OCI-LY1 (cell line): ENCODE data around the gene METTL1.

ENCODE experiments used
- H2AFZ ChIP-seq: fragments of 200-600 bp; sonication (generic), shearing (Covaris generic); 2 replicates; pipeline ENCODE4 v1.6.0; 2014; ENCODE audit warnings: antibody characterized with exemption, mild to moderate bottlenecking, low read length
- H3F3A ChIP-seq: fragments of 200-600 bp; sonication (generic), shearing (Covaris generic); 2 replicates; pipeline ENCODE4 v1.6.0; 2014; ENCODE audit warnings: mild to moderate bottlenecking, antibody characterized with exemption, low read length, moderate library complexity; ENCODE audit not compliant: insufficient read depth
- H3K27ac ChIP-seq: fragments of 200-600 bp; sonication (generic); 2 replicates; pipeline ENCODE4 v1.5.1; 2014; ENCODE audit warnings: low read length, mixed run types, mild to moderate bottlenecking, low read depth; ENCODE audit not compliant: poor library complexity, severe bottlenecking
- H3K27me3 ChIP-seq: fragments of 200-600 bp; sonication (generic); 2 replicates; pipeline ENCODE4 v1.6.0; 2014; ENCODE audit warnings: antibody characterized with exemption, mild to moderate bottlenecking, low read length, moderate library complexity; ENCODE audit not compliant: insufficient read depth
- H3K36me3 ChIP-seq: fragments of 200-600 bp; sonication (generic); 2 replicates; pipeline ENCODE4 v1.6.1; 2014; ENCODE audit warnings: mild to moderate bottlenecking, antibody characterized with exemption, low read length, moderate library complexity, mixed read lengths; ENCODE audit not compliant: insufficient read depth
- H3K4me1 ChIP-seq: fragments of 200-600 bp; sonication (generic); 2 replicates; pipeline ENCODE4 v1.5.1; 2014; ENCODE audit warnings: mild to moderate bottlenecking, low read length, moderate library complexity; ENCODE audit not compliant: insufficient read depth, severe bottlenecking
- H3K4me2 ChIP-seq: fragments of 200-600 bp; sonication (generic), shearing (Covaris generic); 2 replicates; pipeline ENCODE4 v1.6.1; 2014; ENCODE audit warnings: low read length
- H3K4me3 ChIP-seq: fragments of 200-600 bp; sonication (generic); 2 replicates; pipeline ENCODE4 v1.5.1; 2014; ENCODE audit warnings: low read length, low read depth, mild to moderate bottlenecking, mixed read lengths; ENCODE audit not compliant: poor library complexity, severe bottlenecking
- H3K79me2 ChIP-seq: fragments of 200-600 bp; shearing (Covaris generic); 2 replicates; pipeline ENCODE4 v1.6.1; 2016; ENCODE audit warnings: mixed run types, low read length, mixed read lengths; ENCODE audit not compliant: insufficient read depth
- H3K9ac ChIP-seq: fragments of 200-600 bp; sonication (generic), shearing (Covaris generic); 2 replicates; pipeline ENCODE4 v1.6.1; 2014; ENCODE audit warnings: mild to moderate bottlenecking, low read length, mixed read lengths
- H3K9me2 ChIP-seq: fragments of 200-600 bp; sonication (generic), shearing (Covaris generic); 2 replicates; pipeline ENCODE4 v1.6.1; 2014; ENCODE audit warnings: low read depth, mild to moderate bottlenecking, low read length, mixed read lengths
- H3K9me3 ChIP-seq: fragments of 200-600 bp; shearing (Covaris generic); 2 replicates; pipeline ENCODE4 v1.6.1; 2014; ENCODE audit warnings: low read length, mixed read lengths
- H4K20me1 ChIP-seq: fragments of 200-600 bp; sonication (generic), shearing (Covaris generic); 2 replicates; pipeline ENCODE4 v1.6.0; 2016; ENCODE audit warnings: mild to moderate bottlenecking, low read length; ENCODE audit not compliant: insufficient read depth
- CTCF ChIP-seq: fragments of 200-600 bp; sonication (generic), shearing (Covaris generic); IDR thresholded peaks from 2 replicates; pipeline ENCODE4 v1.5.1; 2017; ENCODE audit warnings: mild to moderate bottlenecking, antibody characterized with exemption, low read length, moderate library complexity, mixed read lengths
- EZH2 ChIP-seq: fragments of 200-600 bp; sonication (generic), shearing (Covaris generic); IDR thresholded peaks from 2 replicates; pipeline ENCODE4 v1.8.0; 2017; ENCODE audit warnings: borderline replicate concordance, mixed run types, mild to moderate bottlenecking, antibody characterized with exemption, low read length, moderate library complexity, mixed read lengths

METTL1 gene

DNA sequence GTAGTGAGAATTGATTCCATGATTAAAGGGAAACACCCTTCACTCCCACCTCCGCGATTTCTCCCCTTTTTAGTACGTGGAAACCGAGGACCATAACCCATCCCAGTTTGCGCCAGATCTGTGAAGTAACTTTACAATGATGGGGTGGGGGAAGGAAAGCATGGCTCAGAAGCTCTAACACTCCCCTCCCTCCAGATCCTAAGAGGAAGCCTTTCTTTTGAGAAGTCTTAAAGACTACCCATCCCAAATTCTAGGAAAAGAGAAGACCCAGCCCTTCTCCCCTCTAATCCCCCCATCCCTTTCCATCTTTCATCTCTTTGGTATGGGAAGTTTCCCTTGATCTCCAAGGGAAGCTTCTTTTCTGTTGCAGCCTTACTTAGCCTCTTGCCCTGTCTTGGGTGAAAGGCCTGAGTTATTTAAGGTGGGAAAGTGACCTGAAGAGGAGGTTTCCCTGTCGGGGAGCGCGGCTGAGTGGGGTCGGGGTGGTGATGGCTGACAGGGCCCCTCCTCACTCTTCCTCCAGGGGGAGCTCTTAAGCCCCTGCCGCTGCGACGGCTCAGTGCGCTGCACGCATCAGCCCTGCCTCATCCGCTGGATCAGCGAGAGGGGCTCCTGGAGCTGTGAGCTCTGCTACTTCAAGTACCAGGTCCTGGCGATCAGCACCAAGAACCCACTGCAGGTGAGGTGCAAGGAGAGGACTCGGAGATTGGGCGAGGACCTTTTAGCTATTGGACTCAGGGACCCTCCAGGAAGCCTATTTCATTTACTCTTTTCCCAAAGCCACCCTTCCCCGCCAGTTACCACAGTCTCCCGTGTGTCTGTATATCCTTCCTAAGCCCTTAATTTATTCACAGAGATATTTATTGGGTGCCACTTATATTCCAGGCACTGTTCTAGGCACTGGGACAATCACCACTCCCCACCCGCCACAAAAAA is 15.2 kb downstream of the METTL1 start:
- no peak overlapping the region for H2AFZ ChIP-seq

GRCh38 chr12:57755454-57756372 is 16.2 kb downstream of the METTL1 start:
- H3K4me1 ChIP-seq, result peaks cover 43% of the 10 kb centered on the region
- H3K9me2 ChIP-seq, result no peaks in the 10 kb centered on the region
- peak overlapping the region; percentile 91 for H3K4me2 ChIP-seq
- H3K27me3 ChIP-seq, result no peaks in the 10 kb centered on the region
- peak overlapping the region; percentile 73 for H3K4me3 ChIP-seq
- H3K27ac ChIP-seq, result peak overlapping the region; percentile 65
- H3K9me3 ChIP-seq, result no peaks in the 10 kb centered on the region
- H3F3A ChIP-seq, result no peaks in the 10 kb centered on the region
- peaks cover 34% of the 10 kb centered on the region for H3K36me3 ChIP-seq
- H3K9ac ChIP-seq, result peak overlapping the region; percentile 77
- TF ChIP-seq EZH2 (no peak), CTCF (no peak)
- H3K79me2 ChIP-seq, result peaks cover 14% of the 10 kb centered on the region
- H2AFZ ChIP-seq, result no peak overlapping the region
- H4K20me1 ChIP-seq, result no peaks in the 10 kb centered on the region

More for the DNA sequence above, 15.2 kb downstream of the METTL1 start:
- Histone ChIP-seq H3K9ac (peak overlapping the region; percentile 77), H3F3A (no peaks in the 10 kb centered on the region), H4K20me1 (no peaks in the 10 kb centered on the region), H3K36me3 (peaks cover 30% of the 10 kb centered on the region; the same call in 1 of the 2 replicates), H3K4me2 (peak overlapping the region; percentile 91), H3K9me2 (no peaks in the 10 kb centered on the region), H3K4me3 (peak overlapping the region; percentile 73), H3K4me1 (peaks cover 35% of the 10 kb centered on the region), H3K27ac (peak overlapping the region; percentile 65), H3K27me3 (no peaks in the 10 kb centered on the region), H3K9me3 (no peaks in the 10 kb centered on the region), H3K79me2 (peaks cover 4% of the 10 kb centered on the region)
- no peak for TF ChIP-seq EZH2
- peak; percentile 86 for TF ChIP-seq CTCF

GRCh38 chr12:57755194-57755453 is 16.8 kb downstream of the METTL1 start:
- Histone ChIP-seq H3K36me3 (peaks cover 40% of the 10 kb centered on the region), H3K9me3 (no peaks in the 10 kb centered on the region), H3K4me1 (peaks cover 48% of the 10 kb centered on the region), H3K4me3 (peak overlapping the region; percentile 73), H3K9ac (peak overlapping the region; percentile 77), H3F3A (no peaks in the 10 kb centered on the region), H3K79me2 (peaks cover 20% of the 10 kb centered on the region), H3K4me2 (peak overlapping the region; percentile 91; the same call in 1 of the 2 replicates), H4K20me1 (no peaks in the 10 kb centered on the region), H2AFZ (no peak overlapping the region), H3K27ac (no peak overlapping the region), H3K27me3 (no peaks in the 10 kb centered on the region), H3K9me2 (no peaks in the 10 kb centered on the region)
- no peak for TF ChIP-seq EZH2
- TF ChIP-seq CTCF, result no peak
